Colon (tissue), 2 donors: Measurements from ENCODE around the gene ABCG2.
"Not testable (repeated sequence)": the region's sequence is repeated elsewhere in the genome, so short reads cannot be mapped to it uniquely, and the experiment has no call there.

Source experiments
- FAIRE-seq: peaks from 2 replicates; lab custom pipeline; 2012; peaks lifted over from hg19 to GRCh38; lab: Jason Lieb, UNC
- donor health status: control.
- donor health status: control.

The ABCG2 gene

GRCh38 chr4:88110826-88111225 lies 47.6 kb downstream of the ABCG2 start:
- FAIRE-seq: no peak

GRCh38 chr4:88109123-88109881 lies 49.1 kb downstream of the ABCG2 start:
- no peak for FAIRE-seq

GRCh38 chr4:88108747-88109122 lies 49.7 kb downstream of the ABCG2 start:
- FAIRE-seq: no peak

GRCh38 chr4:88108108-88108465 lies 50.4 kb downstream of the ABCG2 start:
- FAIRE-seq: not testable (repeated sequence)

GRCh38 chr4:88107406-88108107 lies 50.9 kb downstream of the ABCG2 start:
- no peak for FAIRE-seq

- FAIRE-seq: no peak
Observed at GRCh38 chr4:88106205-88106604, 52.2 kb downstream of the ABCG2 start.

GRCh38 chr4:88104902-88105610 lies 53.4 kb downstream of the ABCG2 start:
- no peak for FAIRE-seq

GRCh38 chr4:88102026-88102425 lies 56.4 kb downstream of the ABCG2 start:
- FAIRE-seq: no peak

GRCh38 chr4:88101165-88101564 lies 57.3 kb downstream of the ABCG2 start:
- no peak for FAIRE-seq

- FAIRE-seq: no peak
Observed at GRCh38 chr4:88098993-88099752, 59.3 kb downstream of the ABCG2 start.

GRCh38 chr4:88097781-88098180 lies 60.7 kb downstream of the ABCG2 start:
- no peak for FAIRE-seq

GRCh38 chr4:88097301-88097700 lies 61.1 kb downstream of the ABCG2 start:
- FAIRE-seq: no peak

- FAIRE-seq: no peak
Observed at GRCh38 chr4:88093874-88094273, 64.6 kb downstream of the ABCG2 start.

- no peak for FAIRE-seq
Observed at GRCh38 chr4:88091378-88091777, 67.1 kb downstream of the ABCG2 start.

- FAIRE-seq: no peak
Observed at GRCh38 chr4:88090898-88091297, 67.5 kb downstream of the ABCG2 start.

GRCh38 chr4:88087004-88087403 lies 71.4 kb downstream of the ABCG2 start:
- FAIRE-seq: no peak

- no peak for FAIRE-seq
Observed at GRCh38 chr4:88080626-88081025, 77.8 kb downstream of the ABCG2 start.

GRCh38 chr4:88078579-88078978 lies 79.9 kb downstream of the ABCG2 start:
- FAIRE-seq: no peak

- FAIRE-seq: no peak
Observed at GRCh38 chr4:88077911-88078524, 80.4 kb downstream of the ABCG2 start.

- FAIRE-seq: no peak
Observed at GRCh38 chr4:88075336-88075735, 83.1 kb downstream of the ABCG2 start.

- no peak for FAIRE-seq
Observed at GRCh38 chr4:88070031-88070430, 88.4 kb downstream of the ABCG2 start.

- no peak for FAIRE-seq
Observed at GRCh38 chr4:88064410-88064809, 94.0 kb downstream of the ABCG2 start.
